Uterus (tissue), 4 donors: ENCODE results near the gene PCBP2. TPM values are rescaled to one million over a fixed set of nuclear protein-coding genes. Genes with fewer than 3 reads are reported as not detected.
A peak's percentile ranks its signal among the peaks of the same experiment; 100 is the strongest.

Experiments used
- DNase-seq, 2 donors: peaks; one replicate each; pipeline ENCODE4 v3.0.0-alpha.2; 2019 to 2020
- H3K27ac ChIP-seq, 2 donors: fragments of 200-600 bp; sonication (generic); 1 replicate in 1 of 2; 2 replicates in 1 of 2; pipeline ENCODE4 v1.5.1; 2016 to 2018
- H3K27me3 ChIP-seq, 2 donors: fragments of 200-600 bp; sonication (generic); one replicate each; pipeline ENCODE4 v1.5.1; 2018 to 2019; ENCODE audit warnings: control low read depth in 1 of 2
- H3K36me3 ChIP-seq, 2 donors: fragments of 200-600 bp; sonication (generic); one replicate each; pipeline ENCODE4 v1.5.1; 2019; ENCODE audit warnings: control low read depth in 1 of 2
- H3K4me1 ChIP-seq, 2 donors: fragments of 200-600 bp; sonication (generic); one replicate each; pipeline ENCODE4 v1.5.1; 2018 to 2019; ENCODE audit warnings: control low read depth in 1 of 2
- H3K4me3 ChIP-seq, 2 donors: fragments of 200-600 bp; sonication (generic); 1 replicate in 1 of 2; 2 replicates in 1 of 2; pipeline ENCODE4 v1.5.1; 2018 to 2019; ENCODE audit warnings: mild to moderate bottlenecking in 1 of 2
- H3K9me3 ChIP-seq, 2 donors: fragments of 200-600 bp; sonication (generic); one replicate each; pipeline ENCODE4 v1.5.1; 2019; ENCODE audit warnings: control low read depth in 1 of 2
- POLR2A ChIP-seq, 2 donors: fragments of 450-650 bp; IDR thresholded peaks; one replicate each; pipeline ENCODE4 v1.6.1; 2016; ENCODE audit warnings: antibody characterized with exemption in 2 of 2, mild to moderate bottlenecking in 1 of 2, moderate library complexity in 1 of 2
- intact Hi-C: fragments of 100-400 bp; cut with DNase I; formaldehyde crosslinking; loops from one replicate; pipeline ENCODE4 v1.15.1; 2023; ENCODE audit warnings: low total_unique reads
- total RNA-seq, 4 donors: library from RNA; depleted of rRNA in 3 of 4; stranded (reverse); fragments of >200 nt in 3 of 4; gene quantifications; one replicate each; pipeline versions ENCODE4 v1.1.0 to v1.2.4, GENCODE V29; 2014 to 2023
- TF ChIP-seq, protein P1 (sequence below), 4 experiments: fragments of 200-600 bp in 2 of 4; fragments of 450-650 bp in 2 of 4; sonication (generic) in 2 of 4; IDR thresholded peaks; one replicate each; pipeline ENCODE4 v1.5.1; 2016 to 2019; ENCODE audit warnings: antibody characterized with exemption in 4 of 4, mild to moderate bottlenecking in 2 of 4, moderate library complexity in 1 of 4
- donor health status: DM: yes; HTN: yes; CAD: no.

PCBP2 gene
- total RNA-seq, 4 donors from 2014 or later = 364 to 929 (median 383) TPM

GRCh38 chr12:53504004-53504920, 52.4 kb downstream of the PCBP2 start:
- Histone ChIP-seq H3K4me3 (no peak overlapping the region), H3K4me1 (peaks cover 0 to 19% of the 10 kb centered on the region in 2 donors), H3K27ac (peak overlapping the region; percentile 96 to 99), H3K27me3 (no peaks in the 10 kb centered on the region), H3K9me3 (no peaks in the 10 kb centered on the region), H3K36me3 (no peaks in the 10 kb centered on the region)
- intact Hi-C loops = loop anchor here (10.0 kb wide), 1 partner anchor 49 kb away; the partner anchor contains the start of gene PCBP2
- no peak for DNase-seq
- TF ChIP-seq, protein P1, sequence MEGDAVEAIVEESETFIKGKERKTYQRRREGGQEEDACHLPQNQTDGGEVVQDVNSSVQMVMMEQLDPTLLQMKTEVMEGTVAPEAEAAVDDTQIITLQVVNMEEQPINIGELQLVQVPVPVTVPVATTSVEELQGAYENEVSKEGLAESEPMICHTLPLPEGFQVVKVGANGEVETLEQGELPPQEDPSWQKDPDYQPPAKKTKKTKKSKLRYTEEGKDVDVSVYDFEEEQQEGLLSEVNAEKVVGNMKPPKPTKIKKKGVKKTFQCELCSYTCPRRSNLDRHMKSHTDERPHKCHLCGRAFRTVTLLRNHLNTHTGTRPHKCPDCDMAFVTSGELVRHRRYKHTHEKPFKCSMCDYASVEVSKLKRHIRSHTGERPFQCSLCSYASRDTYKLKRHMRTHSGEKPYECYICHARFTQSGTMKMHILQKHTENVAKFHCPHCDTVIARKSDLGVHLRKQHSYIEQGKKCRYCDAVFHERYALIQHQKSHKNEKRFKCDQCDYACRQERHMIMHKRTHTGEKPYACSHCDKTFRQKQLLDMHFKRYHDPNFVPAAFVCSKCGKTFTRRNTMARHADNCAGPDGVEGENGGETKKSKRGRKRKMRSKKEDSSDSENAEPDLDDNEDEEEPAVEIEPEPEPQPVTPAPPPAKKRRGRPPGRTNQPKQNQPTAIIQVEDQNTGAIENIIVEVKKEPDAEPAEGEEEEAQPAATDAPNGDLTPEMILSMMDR (IDR thresholded peaks at IDR 0.05) = no peak
- TF ChIP-seq POLR2A (IDR thresholded peaks at IDR 0.05) = no peak

DNA sequence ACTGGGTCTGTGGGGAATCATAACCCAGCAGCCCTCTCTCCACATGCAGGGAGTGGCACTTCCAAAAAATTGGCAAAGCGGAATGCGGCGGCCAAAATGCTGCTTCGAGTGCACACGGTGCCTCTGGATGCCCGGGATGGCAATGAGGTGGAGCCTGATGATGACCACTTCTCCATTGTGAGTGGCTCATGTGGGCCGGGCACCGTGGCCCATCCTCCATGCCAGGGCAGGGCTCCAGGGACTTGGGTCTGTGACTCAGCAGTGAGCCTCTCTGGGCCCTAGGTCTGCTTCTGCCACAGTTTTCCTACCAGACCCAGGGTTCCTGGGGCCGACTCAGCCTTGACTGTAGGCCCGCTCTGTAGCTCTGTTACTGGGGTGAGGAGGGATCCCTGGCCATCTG, 53.2 kb downstream of the PCBP2 start:
- no peak for TF ChIP-seq POLR2A (IDR thresholded peaks at IDR 0.05)
- TF ChIP-seq, protein P1 (IDR thresholded peaks at IDR 0.05) = no peak
- H3K4me1 ChIP-seq = peaks cover 0 to 19% of the 10 kb centered on the region in 2 donors
- H3K4me3 ChIP-seq = no peak overlapping the region
- no peak for DNase-seq
- intact Hi-C loops = loop anchor here (10.0 kb wide), 1 partner anchor 50 kb away; the partner anchor contains the start of gene PCBP2
- H3K9me3 ChIP-seq = no peaks in the 10 kb centered on the region
- H3K36me3 ChIP-seq = no peaks in the 10 kb centered on the region
- H3K27me3 ChIP-seq = no peaks in the 10 kb centered on the region
- H3K27ac ChIP-seq = peak overlapping the region in 1 of 2 donors; percentile 28

- H3K27me3 ChIP-seq = no peaks in the 10 kb centered on the region
- no peak for DNase-seq
- TF ChIP-seq POLR2A (IDR thresholded peaks at IDR 0.05) = no peak
- TF ChIP-seq, protein P1 (IDR thresholded peaks at IDR 0.05) = no peak
- H3K4me3 ChIP-seq = no peak overlapping the region
- intact Hi-C loops = loop anchor here (2.0 to 10.0 kb wide), 2 partner anchors 51 to 153 kb away; partner anchors contain the start of gene PCBP2
- no peaks in the 10 kb centered on the region for H3K36me3 ChIP-seq
- peak overlapping the region in 1 of 2 donors; percentile 28 for H3K27ac ChIP-seq
- no peaks in the 10 kb centered on the region for H3K9me3 ChIP-seq
- H3K4me1 ChIP-seq = peaks cover 0 to 19% of the 10 kb centered on the region in 2 donors
Measured at GRCh38 chr12:53505555-53506449, 53.9 kb downstream of the PCBP2 start.

GRCh38 chr12:53506450-53506785, 54.5 kb downstream of the PCBP2 start:
- intact Hi-C loops = loop anchor here (2.0 to 10.0 kb wide), 2 partner anchors 52 to 154 kb away; partner anchors contain the start of gene PCBP2
- TF ChIP-seq, protein P1 (IDR thresholded peaks at IDR 0.05) = no peak
- TF ChIP-seq POLR2A (IDR thresholded peaks at IDR 0.05) = no peak
- H3K36me3 ChIP-seq = no peaks in the 10 kb centered on the region
- DNase-seq = no peak
- H3K27ac ChIP-seq = no peak overlapping the region
- no peaks in the 10 kb centered on the region for H3K9me3 ChIP-seq
- H3K4me3 ChIP-seq = no peak overlapping the region
- H3K27me3 ChIP-seq = no peaks in the 10 kb centered on the region
- peaks cover 0 to 19% of the 10 kb centered on the region in 2 donors for H3K4me1 ChIP-seq
